Measurements from ENCODE around the gene AGPAT4. TPM values are rescaled to one million over a fixed set of nuclear protein-coding genes. Genes with fewer than 3 reads are reported as not detected.

AGPAT4 gene
- total RNA-seq, 4 donors from 2014 or later, result 0.36 to 0.61 (median 0.53) TPM

- ATAC-seq (no peak), DNase-seq (no peak)
- Histone ChIP-seq H3K27ac (no peak overlapping the region), H3K4me3 (no peak overlapping the region), H3K4me1 (no peaks in the 10 kb centered on the region), H3K36me3 (no peaks in the 10 kb centered on the region), H3K9me3 (no peaks in the 10 kb centered on the region), H3K27me3 (no peaks in the 10 kb centered on the region)
- in situ Hi-C loops (cut with MboI; ENCODE audit: low sequenced_read_pairs in 4 of 4) (no loop called here), intact Hi-C loops (cut with DNase I; ENCODE audit: low total_unique reads) (no loop called here)
- TF ChIP-seq POLR2A (IDR thresholded peaks at IDR 0.05) (no peak), CTCF (IDR thresholded peaks at IDR 0.05 in 4 of 5, conservative IDR thresholded peaks at IDR 0.05 in 1 of 5) (no peak)
Observed at GRCh38 chr6:161215876-161216615, 57.8 kb downstream of the AGPAT4 start.

- no peak overlapping the region for H3K27ac ChIP-seq
- no peaks in the 10 kb centered on the region for H3K4me1 ChIP-seq
- no peak for ATAC-seq
- in situ Hi-C loops (cut with MboI; ENCODE audit: low sequenced_read_pairs in 4 of 4) (no loop called here), intact Hi-C loops (cut with DNase I; ENCODE audit: low total_unique reads) (no loop called here)
- no peak for TF ChIP-seq CTCF (IDR thresholded peaks at IDR 0.05 in 4 of 5, conservative IDR thresholded peaks at IDR 0.05 in 1 of 5)
- TF ChIP-seq POLR2A (IDR thresholded peaks at IDR 0.05), result no peak
- DNase-seq, result no peak
- H3K36me3 ChIP-seq, result no peaks in the 10 kb centered on the region
- H3K9me3 ChIP-seq, result no peaks in the 10 kb centered on the region
- H3K27me3 ChIP-seq, result no peaks in the 10 kb centered on the region
- no peak overlapping the region for H3K4me3 ChIP-seq
Observed at GRCh38 chr6:161215193-161215592, 58.7 kb downstream of the AGPAT4 start.

GRCh38 chr6:161214722-161215121 lies 59.1 kb downstream of the AGPAT4 start:
- no peak for TF ChIP-seq POLR2A (IDR thresholded peaks at IDR 0.05)
- no peak for TF ChIP-seq CTCF (IDR thresholded peaks at IDR 0.05 in 4 of 5, conservative IDR thresholded peaks at IDR 0.05 in 1 of 5)
- DNase-seq, result no peak
- intact Hi-C loops (cut with DNase I; ENCODE audit: low total_unique reads) (no loop called here), in situ Hi-C loops (cut with MboI; ENCODE audit: low sequenced_read_pairs in 4 of 4) (no loop called here)
- ATAC-seq, result no peak
- no peaks in the 10 kb centered on the region for H3K27me3 ChIP-seq
- no peak overlapping the region for H3K4me3 ChIP-seq
- no peaks in the 10 kb centered on the region for H3K36me3 ChIP-seq
- H3K4me1 ChIP-seq, result no peaks in the 10 kb centered on the region
- H3K27ac ChIP-seq, result no peak overlapping the region
- no peaks in the 10 kb centered on the region for H3K9me3 ChIP-seq

- Histone ChIP-seq H3K27me3 (no peaks in the 10 kb centered on the region), H3K4me3 (no peak overlapping the region), H3K36me3 (no peaks in the 10 kb centered on the region), H3K4me1 (no peaks in the 10 kb centered on the region), H3K27ac (no peak overlapping the region), H3K9me3 (no peaks in the 10 kb centered on the region)
- no peak for ATAC-seq
- intact Hi-C loops (cut with DNase I; ENCODE audit: low total_unique reads), result no loop called here
- TF ChIP-seq POLR2A (IDR thresholded peaks at IDR 0.05), result no peak
- TF ChIP-seq CTCF (IDR thresholded peaks at IDR 0.05 in 4 of 5, conservative IDR thresholded peaks at IDR 0.05 in 1 of 5), result no peak
- no peak for DNase-seq
- in situ Hi-C loops (cut with MboI; ENCODE audit: low sequenced_read_pairs in 4 of 4), result no loop called here
Observed at GRCh38 chr6:161212902-161213301, 61.0 kb downstream of the AGPAT4 start.
